GM19193 (cell line): ENCODE results near the gene APOH.

ENCODE experiments used
- POLR2A ChIP-seq: IDR thresholded peaks from 4 replicates; pipeline ENCODE4 v1.6.1; 2011; ENCODE audit not compliant: insufficient read depth, insufficient read length; ENCODE audit errors: extremely low read depth

The APOH gene

DNA sequence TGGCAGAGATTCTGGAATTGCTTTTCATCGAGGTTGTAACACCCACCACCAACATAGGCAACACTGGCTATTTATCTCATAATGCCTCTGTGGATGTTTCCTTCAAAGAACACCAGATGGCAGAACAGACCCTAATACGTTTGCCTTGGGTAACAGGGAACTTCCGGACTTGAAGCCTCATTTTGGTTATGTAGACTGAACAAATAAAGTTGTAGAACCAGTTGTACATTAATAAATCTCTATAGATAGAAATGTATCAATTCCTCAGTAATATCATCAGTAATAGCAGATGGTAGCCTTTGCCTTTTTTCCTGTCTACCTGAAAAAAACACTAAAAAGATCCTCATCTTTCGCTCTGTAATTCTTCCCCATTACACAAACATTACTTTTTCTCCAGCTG is 25.9 kb upstream of the APOH start:
- no peak for TF ChIP-seq POLR2A

DNA sequence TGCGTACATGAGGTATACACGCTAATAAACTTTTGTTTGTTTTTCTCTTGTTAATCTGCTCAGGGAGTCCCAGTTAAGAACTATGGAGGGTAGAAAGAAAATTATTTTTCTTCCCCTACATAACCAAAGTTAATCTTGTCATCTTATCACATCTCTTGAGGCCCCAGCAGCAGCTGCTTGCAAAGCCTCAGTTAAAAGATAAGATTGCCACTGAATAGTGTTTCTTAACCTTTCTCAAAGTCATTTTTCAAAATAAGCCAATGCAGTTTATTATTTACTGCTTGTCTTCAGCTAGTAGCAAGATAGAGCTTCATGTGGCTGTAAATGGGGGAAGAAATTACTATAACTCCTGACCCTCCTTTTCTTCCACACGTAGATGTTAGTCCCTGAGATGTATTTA is 21.5 kb upstream of the APOH start:
- no peak for TF ChIP-seq POLR2A

DNA sequence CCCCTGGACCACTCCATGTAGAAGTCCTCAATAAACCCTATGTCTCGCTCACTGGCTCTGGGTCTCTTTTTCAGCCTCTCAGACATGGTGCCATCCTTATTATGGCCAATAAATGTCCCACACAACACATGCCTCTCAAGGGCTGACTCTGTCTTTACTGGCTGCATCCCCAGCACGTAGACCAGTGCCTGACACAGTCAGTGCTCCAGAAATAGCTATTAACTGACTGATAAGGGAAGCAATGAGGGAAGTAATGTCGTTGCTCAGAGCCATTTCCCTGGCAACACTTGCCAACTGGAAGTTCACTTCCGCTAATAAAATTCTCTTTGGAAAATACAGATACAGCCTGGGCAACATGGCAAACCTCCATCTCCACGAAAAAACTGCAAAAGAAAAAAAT is 19.1 kb upstream of the APOH start:
- TF ChIP-seq POLR2A: no peak

DNA sequence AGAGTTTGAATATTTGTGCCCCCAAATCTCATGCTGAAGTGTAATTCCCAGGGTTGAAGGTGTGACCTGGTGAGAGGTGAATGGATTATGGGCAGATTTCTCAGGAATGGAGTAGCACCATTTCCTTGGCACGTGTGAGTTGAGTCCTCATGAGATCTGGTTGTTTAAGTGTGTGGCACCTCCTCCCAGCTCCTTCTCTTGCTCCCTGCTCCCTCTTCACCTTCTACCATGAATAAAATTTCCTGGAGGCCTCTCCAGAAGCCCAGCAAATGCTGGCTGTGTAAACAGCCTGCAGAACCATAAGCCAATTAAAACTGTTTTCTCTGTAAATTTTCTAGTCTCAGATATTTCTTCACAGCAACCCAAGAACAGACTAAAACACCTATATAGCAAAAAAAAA is 12.6 kb upstream of the APOH start:
- no peak for TF ChIP-seq POLR2A

DNA sequence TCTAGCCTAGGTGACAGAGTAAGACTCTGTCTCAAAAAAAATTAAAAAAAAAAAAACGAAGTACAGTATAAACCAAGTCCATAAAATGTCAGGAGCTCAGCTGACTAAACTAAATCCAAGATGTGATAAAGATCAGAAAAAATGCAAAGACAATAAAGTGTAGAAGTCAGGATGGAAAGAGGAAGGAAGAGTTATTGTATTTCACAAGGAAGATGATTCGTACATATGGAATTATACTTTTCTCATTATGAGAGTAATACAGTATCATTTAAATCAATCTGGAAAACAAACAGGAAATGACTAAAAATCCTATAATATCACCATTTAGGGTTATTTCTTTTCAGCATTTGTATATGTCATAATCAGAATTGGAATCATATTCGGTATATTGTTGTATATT is 11.4 kb upstream of the APOH start:
- TF ChIP-seq POLR2A: no peak

DNA sequence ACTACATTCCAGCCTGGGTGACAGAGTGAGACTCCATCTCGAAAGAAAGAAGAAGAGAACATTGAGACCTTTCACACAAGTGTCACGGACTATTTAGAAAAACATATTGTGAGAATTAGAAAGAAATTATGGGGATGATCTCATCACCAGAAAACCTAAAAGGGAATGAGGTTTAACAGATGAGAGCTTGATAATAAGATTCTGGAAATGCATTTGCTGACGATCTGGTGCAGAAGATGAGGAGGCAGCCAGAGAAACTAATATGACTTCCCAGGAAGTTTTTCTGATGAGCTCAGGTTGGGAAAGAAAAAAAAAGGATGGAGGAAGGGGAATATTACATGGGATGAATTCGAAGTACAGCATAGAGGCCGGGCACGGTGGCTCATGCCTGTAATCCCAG is 10.8 kb upstream of the APOH start:
- TF ChIP-seq POLR2A: no peak

DNA sequence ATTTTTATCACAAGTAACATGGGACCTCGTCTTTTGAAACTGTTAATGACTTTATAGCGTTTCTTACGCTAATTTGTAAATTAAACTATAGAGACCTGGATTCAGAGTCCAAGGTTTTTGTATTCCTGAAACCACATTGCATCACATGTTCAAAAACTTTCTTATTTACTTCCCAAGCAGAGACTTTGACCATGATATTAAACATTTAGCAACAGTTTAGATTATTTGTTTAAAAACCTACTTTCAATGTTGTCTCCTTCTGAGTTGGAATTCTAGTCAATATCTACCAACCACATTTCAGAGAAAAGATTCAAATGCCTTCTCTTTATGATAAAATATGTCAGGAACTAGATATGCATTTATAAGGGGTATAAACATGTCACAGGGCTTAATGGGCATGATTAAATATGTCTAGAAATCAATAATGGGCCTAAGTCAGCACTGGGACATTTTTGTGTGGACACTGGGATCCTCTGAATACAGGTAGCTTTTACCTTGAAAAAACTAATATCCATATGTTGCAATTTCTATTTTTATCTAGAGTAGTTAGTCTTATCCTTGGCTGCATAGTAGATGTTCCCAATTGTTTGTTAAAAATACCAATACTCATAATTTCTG is 6.3 kb upstream of the APOH start:
- TF ChIP-seq POLR2A: no peak

DNA sequence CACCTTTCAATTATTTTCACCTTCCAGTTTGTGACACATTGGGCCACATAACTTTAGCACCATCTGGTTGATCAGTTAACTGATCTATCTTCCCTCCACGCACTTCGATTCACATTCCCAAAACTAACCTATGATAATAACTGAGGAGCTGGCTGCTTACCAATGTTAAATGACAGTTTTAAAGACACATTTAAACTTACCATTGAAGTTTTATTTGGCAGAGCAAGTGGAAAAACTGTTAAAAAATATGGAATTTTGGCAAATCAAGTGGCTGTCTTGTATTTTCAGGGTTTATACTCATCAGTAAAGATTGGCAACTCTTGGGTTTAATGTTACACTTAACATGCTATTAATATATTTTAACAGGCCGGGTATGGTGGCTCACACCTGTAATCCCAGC is 5.4 kb upstream of the APOH start:
- TF ChIP-seq POLR2A: no peak

DNA sequence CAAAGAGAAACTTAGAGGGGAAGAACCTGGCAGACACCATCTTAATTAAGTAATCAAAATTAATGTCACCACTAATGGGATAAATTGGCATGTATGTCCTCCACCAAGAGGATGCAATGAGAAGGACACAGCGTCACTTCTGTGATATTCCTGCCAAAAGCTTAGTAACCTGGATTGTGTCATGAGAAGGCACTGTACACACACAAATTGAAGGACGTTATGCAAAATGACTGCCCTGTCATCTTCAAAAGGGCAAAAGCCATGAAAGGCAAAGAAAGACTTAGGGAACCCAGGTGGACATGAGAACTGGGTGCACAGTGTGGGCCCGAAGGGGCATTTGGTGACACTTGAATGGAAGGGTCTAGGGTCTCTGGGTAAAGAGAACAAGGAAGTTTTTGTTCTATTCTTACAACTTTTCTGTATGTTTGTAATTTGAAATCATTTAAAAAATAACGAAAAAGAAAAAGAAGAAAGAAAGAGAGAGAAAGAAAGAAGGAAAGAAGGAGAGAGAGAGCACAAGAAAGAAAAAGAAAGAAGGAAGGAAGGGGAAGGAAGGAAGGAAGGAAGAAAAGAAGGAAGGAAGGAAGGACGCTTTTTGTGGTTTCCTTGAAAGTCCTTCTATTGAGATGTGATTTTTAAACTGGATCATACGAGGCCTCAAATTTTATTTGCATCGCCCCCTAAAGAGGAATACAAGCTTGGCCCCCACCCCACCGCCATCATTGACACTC is 4.0 kb upstream of the APOH start:
- TF ChIP-seq POLR2A: no peak

DNA sequence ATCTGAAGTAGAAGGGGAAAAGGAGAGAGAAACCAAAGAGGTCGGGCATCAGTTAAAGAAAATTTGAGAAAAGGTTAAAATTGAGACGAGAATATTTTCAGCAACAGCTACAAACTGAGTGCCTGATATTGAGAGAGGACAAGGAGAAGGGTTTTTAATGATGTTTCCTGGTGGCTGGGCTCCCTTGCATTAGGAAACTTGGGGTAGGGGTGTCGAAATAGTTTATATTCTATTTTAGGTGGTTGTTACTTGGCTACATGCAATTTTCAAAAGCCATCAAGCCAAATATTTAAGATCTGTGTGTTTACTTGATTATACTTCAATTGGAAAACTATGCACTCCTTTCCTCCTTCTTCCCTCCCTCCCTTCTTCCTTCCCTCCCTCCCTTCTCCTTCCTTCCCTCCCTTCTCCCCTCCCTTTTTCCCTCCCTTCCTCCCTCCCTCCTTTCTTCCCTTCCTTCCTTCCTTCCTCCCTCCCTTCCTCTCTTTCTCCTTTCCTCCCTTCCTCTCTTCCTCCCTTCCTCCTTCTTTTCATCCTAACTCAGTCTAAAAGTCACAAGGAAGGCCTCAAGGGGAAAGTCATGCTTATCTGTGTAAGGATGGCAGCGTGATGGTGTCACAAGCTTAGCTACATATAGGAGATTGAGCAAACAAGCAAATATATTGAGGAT is 1.8 kb upstream of the APOH start:
- TF ChIP-seq POLR2A: no peak

DNA sequence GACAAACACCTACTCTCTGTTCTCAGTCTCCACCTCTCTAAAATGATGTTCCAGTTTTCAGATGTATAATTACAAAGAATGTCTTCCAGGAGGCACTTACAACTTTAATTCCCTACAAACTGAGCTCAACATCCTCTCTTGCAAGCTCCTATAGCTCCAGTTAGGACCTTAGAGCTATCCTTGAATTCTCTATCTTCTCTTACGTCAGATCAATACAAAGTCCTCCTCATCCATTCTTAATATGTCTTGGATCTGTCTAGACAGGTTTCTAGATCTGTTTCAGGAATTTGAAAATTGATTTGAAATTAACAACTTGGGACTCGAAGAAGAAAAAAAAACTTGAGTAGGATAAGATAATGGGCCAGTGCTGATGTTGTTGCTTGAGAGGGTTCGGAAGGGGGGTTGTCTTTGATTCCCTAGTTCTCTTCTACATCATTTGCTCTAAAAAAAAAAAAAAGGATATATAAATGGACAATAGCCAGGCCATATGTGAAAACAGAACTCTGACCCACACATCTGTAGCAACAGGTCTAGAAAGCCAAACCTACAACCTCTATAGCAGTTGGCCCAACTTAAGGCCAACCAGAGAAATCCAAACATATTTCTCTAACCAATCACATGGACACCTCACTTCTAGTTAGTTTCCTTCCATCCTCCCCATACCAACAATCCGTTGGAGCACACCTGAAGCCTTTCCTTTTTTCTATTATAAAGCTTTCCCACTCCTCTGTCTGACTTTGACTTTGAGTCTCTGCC is 746 bp upstream of the APOH start:
- no peak for TF ChIP-seq POLR2A

DNA sequence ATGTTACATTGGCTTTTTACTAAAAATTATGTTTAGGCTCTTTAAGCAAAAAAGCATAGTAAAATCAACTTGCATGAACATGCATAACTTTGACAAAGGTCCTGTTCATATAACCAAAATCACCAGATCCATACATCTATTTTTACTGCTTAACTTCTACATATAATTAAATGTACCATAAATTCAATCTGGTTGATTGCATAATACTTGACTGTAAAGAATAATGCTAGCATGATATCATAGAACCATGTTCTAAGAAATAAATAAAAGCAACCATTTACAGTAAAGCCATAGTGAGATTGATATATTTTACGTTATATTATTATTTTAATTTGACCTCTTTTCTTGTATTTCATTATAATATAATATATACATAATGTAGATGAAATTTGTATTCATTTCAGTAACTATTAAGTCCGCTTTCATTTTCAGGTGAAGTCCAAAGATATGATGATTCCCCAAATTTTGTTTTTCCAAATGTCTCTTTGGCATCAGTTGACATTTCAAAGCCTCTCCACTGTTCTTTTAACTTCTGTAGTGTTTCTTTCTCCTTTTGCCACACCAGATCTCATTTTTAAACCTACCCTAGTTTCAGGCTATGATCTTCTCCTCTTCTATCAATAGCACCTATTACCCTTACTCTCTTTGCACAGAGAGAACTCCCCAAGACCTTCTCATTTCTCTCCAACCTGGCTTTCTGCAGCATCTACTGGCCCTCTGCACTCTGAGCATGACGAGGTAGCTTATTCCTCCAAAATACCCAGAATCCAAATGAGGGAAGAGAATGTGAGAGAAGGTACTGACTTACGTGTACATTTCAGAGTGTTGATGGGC is 1.8 kb downstream of the APOH start:
- TF ChIP-seq POLR2A: no peak

DNA sequence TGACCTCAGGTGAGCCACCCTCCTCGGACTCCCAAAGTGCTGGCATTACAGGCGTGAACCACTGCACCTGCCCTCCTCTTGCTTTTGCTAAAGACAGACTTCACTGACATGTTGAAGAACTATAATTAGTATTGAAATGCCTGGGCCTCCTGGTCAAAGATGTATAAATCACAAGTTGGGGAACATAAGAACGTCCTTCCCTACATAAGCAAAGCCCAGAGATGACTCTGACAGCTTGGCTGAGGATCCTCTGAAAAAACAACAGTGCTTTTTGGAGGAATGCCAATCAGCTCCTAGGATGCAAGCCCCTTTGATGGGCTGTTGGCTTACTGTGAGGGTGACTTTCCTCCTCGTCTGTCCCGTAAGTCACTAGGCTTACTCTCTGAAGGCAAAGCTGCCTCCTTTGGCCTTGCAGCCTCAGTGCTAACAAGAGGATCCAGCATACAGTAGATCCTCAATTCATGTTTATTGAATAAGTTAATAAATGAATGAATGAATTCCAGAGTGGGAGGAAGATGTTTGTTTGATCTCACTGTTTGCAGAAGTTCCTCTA is 6.3 kb downstream of the APOH start:
- no peak for TF ChIP-seq POLR2A
